Measurements from ENCODE around the gene TMEM26. TPM values are rescaled to one million over a fixed set of nuclear protein-coding genes. Genes with fewer than 3 reads are reported as not detected.
A peak's percentile ranks its signal among the peaks of the same experiment; 100 is the strongest.

TMEM26 gene
- total RNA-seq, 1 donor from 2014 or later, result 3.6 TPM

- Mint-ChIP-seq H3K27me3 (ENCODE audit: unreplicated experiment) (peaks cover 28% of the 10 kb centered on the region), H3K27ac (ENCODE audit: unreplicated experiment) (no peak overlapping the region), H3K36me3 (ENCODE audit: unreplicated experiment) (peaks cover 8% of the 10 kb centered on the region), H3K4me3 (ENCODE audit: unreplicated experiment) (no peak overlapping the region), H3K4me1 (ENCODE audit: unreplicated experiment) (peaks cover 4% of the 10 kb centered on the region), H3K9me3 (ENCODE audit: unreplicated experiment) (no peaks in the 10 kb centered on the region)
- DNase-seq (ENCODE audit: extremely low spot score, unreplicated experiment), result no peak
- TF ChIP-seq CTCF (IDR thresholded peaks at IDR 0.05), result no peak
Measured at GRCh38 chr10:61411706-61412105, 41.5 kb downstream of the TMEM26 start.

- H3K27me3 Mint-ChIP-seq (ENCODE audit: unreplicated experiment), result peaks cover 25% of the 10 kb centered on the region
- no peak for DNase-seq (ENCODE audit: extremely low spot score, unreplicated experiment)
- H3K36me3 Mint-ChIP-seq (ENCODE audit: unreplicated experiment), result peaks cover 8% of the 10 kb centered on the region
- H3K4me3 Mint-ChIP-seq (ENCODE audit: unreplicated experiment), result no peak overlapping the region
- peaks cover 7% of the 10 kb centered on the region for H3K4me1 Mint-ChIP-seq (ENCODE audit: unreplicated experiment)
- H3K9me3 Mint-ChIP-seq (ENCODE audit: unreplicated experiment), result no peaks in the 10 kb centered on the region
- no peak overlapping the region for H3K27ac Mint-ChIP-seq (ENCODE audit: unreplicated experiment)
- no peak for TF ChIP-seq CTCF (IDR thresholded peaks at IDR 0.05)
Measured at GRCh38 chr10:61410353-61411070, 42.7 kb downstream of the TMEM26 start.

- no peaks in the 10 kb centered on the region for H3K9me3 Mint-ChIP-seq (ENCODE audit: unreplicated experiment)
- no peak overlapping the region for H3K27ac Mint-ChIP-seq (ENCODE audit: unreplicated experiment)
- H3K4me1 Mint-ChIP-seq (ENCODE audit: unreplicated experiment), result peaks cover 7% of the 10 kb centered on the region
- no peak for TF ChIP-seq CTCF (IDR thresholded peaks at IDR 0.05)
- H3K36me3 Mint-ChIP-seq (ENCODE audit: unreplicated experiment), result peaks cover 6% of the 10 kb centered on the region
- peaks cover 14% of the 10 kb centered on the region for H3K27me3 Mint-ChIP-seq (ENCODE audit: unreplicated experiment)
- no peak for DNase-seq (ENCODE audit: extremely low spot score, unreplicated experiment)
- H3K4me3 Mint-ChIP-seq (ENCODE audit: unreplicated experiment), result no peak overlapping the region
Measured at GRCh38 chr10:61409157-61409556, 44.0 kb downstream of the TMEM26 start.

- Mint-ChIP-seq H3K4me3 (ENCODE audit: unreplicated experiment) (no peak overlapping the region), H3K9me3 (ENCODE audit: unreplicated experiment) (no peaks in the 10 kb centered on the region), H3K27ac (ENCODE audit: unreplicated experiment) (peak overlapping the region; percentile 23), H3K36me3 (ENCODE audit: unreplicated experiment) (peaks cover 3% of the 10 kb centered on the region), H3K27me3 (ENCODE audit: unreplicated experiment) (peaks cover 10% of the 10 kb centered on the region), H3K4me1 (ENCODE audit: unreplicated experiment) (peaks cover 7% of the 10 kb centered on the region)
- DNase-seq (ENCODE audit: extremely low spot score, unreplicated experiment), result no peak
- TF ChIP-seq CTCF (IDR thresholded peaks at IDR 0.05), result no peak
Measured at GRCh38 chr10:61408105-61408504, 45.1 kb downstream of the TMEM26 start.

GRCh38 chr10:61406736-61407135 lies 46.4 kb downstream of the TMEM26 start:
- Mint-ChIP-seq H3K4me1 (ENCODE audit: unreplicated experiment) (peaks cover 7% of the 10 kb centered on the region), H3K27me3 (ENCODE audit: unreplicated experiment) (peaks cover 7% of the 10 kb centered on the region), H3K9me3 (ENCODE audit: unreplicated experiment) (no peaks in the 10 kb centered on the region), H3K27ac (ENCODE audit: unreplicated experiment) (no peak overlapping the region), H3K36me3 (ENCODE audit: unreplicated experiment) (peaks cover 2% of the 10 kb centered on the region), H3K4me3 (ENCODE audit: unreplicated experiment) (no peak overlapping the region)
- no peak for TF ChIP-seq CTCF (IDR thresholded peaks at IDR 0.05)
- no peak for DNase-seq (ENCODE audit: extremely low spot score, unreplicated experiment)

Data from osteocyte (in vitro differentiated cells).